ACHN (cell line): ENCODE data around the gene R3HDM2.

Experiments used
- DNase-seq: peaks from one replicate; pipeline ENCODE4 v3.0.0-alpha.2; 2015
- in situ Hi-C: cut with HindIII; loops from 2 replicates; pipeline ENCODE4 v1.10.0; 2017; ENCODE audit warnings: low sequenced_read_pairs, low pct_ligation_motif_present, low pct_unique_long_range_greater_than_20kb

R3HDM2 gene

GRCh38 chr12:57220770-57221168, 210.1 kb downstream of the R3HDM2 start:
- no peak for DNase-seq
- in situ Hi-C loops: no loop called here

- in situ Hi-C loops: no loop called here
- DNase-seq: no peak
Observed at GRCh38 chr12:57219993-57220754, 210.7 kb downstream of the R3HDM2 start.

GRCh38 chr12:57219205-57219992, 211.4 kb downstream of the R3HDM2 start:
- no peak for DNase-seq
- in situ Hi-C loops: no loop called here

GRCh38 chr12:57218030-57218853, 212.6 kb downstream of the R3HDM2 start:
- in situ Hi-C loops: no loop called here
- DNase-seq: no peak

GRCh38 chr12:57216921-57217879, 213.6 kb downstream of the R3HDM2 start:
- in situ Hi-C loops: no loop called here
- no peak for DNase-seq

GRCh38 chr12:57216014-57216911, 214.6 kb downstream of the R3HDM2 start, which contains the start of gene NXPH4:
TSS of gene NXPH4 (plus strand) at chr12:57216794. CDS start at chr12:57216970, 176 bp downstream.
- peak; percentile 39 for DNase-seq
- in situ Hi-C loops: no loop called here

- DNase-seq: no peak
- in situ Hi-C loops: no loop called here
Observed at GRCh38 chr12:57215668-57216013, 215.2 kb downstream of the R3HDM2 start.

- DNase-seq: no peak
- in situ Hi-C loops: no loop called here
Observed at GRCh38 chr12:57215065-57215464, 215.8 kb downstream of the R3HDM2 start.

- in situ Hi-C loops: no loop called here
- peak; percentile 79 for DNase-seq
Observed at GRCh38 chr12:57214398-57214781, 216.5 kb downstream of the R3HDM2 start.

GRCh38 chr12:57213763-57214397, 217.0 kb downstream of the R3HDM2 start:
- in situ Hi-C loops: no loop called here
- no peak for DNase-seq

GRCh38 chr12:57213058-57213715, 217.7 kb downstream of the R3HDM2 start:
- in situ Hi-C loops: no loop called here
- DNase-seq: peak; percentile 92

GRCh38 chr12:57212701-57213057, 218.2 kb downstream of the R3HDM2 start:
- DNase-seq: no peak
- in situ Hi-C loops: no loop called here

- in situ Hi-C loops: no loop called here
Observed at GRCh38 chr12:57211791-57212700, 218.8 kb downstream of the R3HDM2 start.

GRCh38 chr12:57210926-57211692, 219.7 kb downstream of the R3HDM2 start:
- DNase-seq: no peak
- in situ Hi-C loops: no loop called here

More at GRCh38 chr12:57211791-57212700, 218.8 kb downstream of the R3HDM2 start:
- no peak for DNase-seq

GRCh38 chr12:57210461-57210860, 220.4 kb downstream of the R3HDM2 start:
- no peak for DNase-seq
- in situ Hi-C loops: no loop called here
